Measurements from ENCODE around the gene DDX41. TPM values are rescaled to one million over a fixed set of nuclear protein-coding genes. Genes with fewer than 3 reads are reported as not detected.

DDX41 gene
- total RNA-seq, 1 donor from 2014 or later, result 60.7 TPM

DNA sequence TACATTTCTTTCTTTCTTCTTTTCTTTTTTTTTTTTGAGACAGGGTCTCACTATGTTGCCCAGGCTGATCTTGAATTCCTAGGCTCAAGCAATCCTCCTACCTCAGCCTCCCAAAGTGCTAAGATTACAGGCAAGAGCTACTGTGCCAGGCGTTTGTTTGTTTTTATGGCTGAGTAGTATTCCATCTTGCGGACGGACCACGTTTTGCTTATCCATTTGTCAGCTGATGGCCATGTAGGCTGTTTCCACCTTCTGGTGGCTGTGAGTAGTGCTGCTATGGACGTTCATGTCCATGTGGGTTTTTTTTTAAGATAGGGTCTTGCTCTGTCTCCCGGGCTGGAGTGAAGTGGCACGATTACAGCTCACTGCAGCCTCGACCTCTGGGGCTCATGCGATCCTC is 9.6 kb downstream of the DDX41 start:
- no peaks in the 10 kb centered on the region for H3K36me3 ChIP-seq
- H3K4me3 Mint-ChIP-seq, result no peak overlapping the region

DNA sequence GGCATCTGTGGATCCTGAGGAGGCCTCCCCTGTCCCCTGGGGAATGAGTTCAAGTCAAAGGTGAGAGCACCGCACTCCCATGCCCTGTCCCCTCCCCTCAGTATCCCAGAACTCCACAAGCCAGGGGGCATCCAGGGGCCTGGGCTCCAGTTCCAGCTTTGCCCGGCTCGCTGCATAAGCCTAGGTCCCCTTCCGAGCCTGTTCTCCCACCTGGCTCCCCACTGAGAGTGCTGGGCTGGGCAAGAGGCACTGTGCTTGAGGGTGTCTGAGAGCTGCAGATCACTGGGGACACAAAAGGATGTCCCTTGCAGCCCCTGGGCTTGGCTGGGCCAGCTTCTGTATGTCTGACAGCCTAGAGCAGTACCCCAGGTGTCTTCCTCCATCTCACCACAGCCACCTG is 11.7 kb downstream of the DDX41 start:
- peaks cover 6% of the 10 kb centered on the region for H3K27me3 Mint-ChIP-seq (ENCODE audit: insufficient read depth, low read depth)
- H2AFZ ChIP-seq (replicated peaks), result no peak overlapping the region
- TF ChIP-seq, protein P1, sequence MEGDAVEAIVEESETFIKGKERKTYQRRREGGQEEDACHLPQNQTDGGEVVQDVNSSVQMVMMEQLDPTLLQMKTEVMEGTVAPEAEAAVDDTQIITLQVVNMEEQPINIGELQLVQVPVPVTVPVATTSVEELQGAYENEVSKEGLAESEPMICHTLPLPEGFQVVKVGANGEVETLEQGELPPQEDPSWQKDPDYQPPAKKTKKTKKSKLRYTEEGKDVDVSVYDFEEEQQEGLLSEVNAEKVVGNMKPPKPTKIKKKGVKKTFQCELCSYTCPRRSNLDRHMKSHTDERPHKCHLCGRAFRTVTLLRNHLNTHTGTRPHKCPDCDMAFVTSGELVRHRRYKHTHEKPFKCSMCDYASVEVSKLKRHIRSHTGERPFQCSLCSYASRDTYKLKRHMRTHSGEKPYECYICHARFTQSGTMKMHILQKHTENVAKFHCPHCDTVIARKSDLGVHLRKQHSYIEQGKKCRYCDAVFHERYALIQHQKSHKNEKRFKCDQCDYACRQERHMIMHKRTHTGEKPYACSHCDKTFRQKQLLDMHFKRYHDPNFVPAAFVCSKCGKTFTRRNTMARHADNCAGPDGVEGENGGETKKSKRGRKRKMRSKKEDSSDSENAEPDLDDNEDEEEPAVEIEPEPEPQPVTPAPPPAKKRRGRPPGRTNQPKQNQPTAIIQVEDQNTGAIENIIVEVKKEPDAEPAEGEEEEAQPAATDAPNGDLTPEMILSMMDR (IDR thresholded peaks at IDR 0.05), result no peak
- no peak for TF ChIP-seq EZH2phosphoT487 (IDR thresholded peaks at IDR 0.05)
- no peak for TF ChIP-seq EZH2 (IDR thresholded peaks at IDR 0.05)
- no peak overlapping the region for H3K27ac Mint-ChIP-seq
- no peak overlapping the region for H3K4me3 Mint-ChIP-seq
- no peak overlapping the region for H3K4me3 ChIP-seq
- H3K4me2 ChIP-seq, result no peak overlapping the region
- no peak for DNase-seq (ENCODE audit: low spot score)
- H3K27me3 ChIP-seq, result no peaks in the 10 kb centered on the region
- H3K4me1 ChIP-seq, result peaks cover 9% of the 10 kb centered on the region
- no peaks in the 10 kb centered on the region for H3K9me3 Mint-ChIP-seq
- no peaks in the 10 kb centered on the region for H3K79me2 ChIP-seq (ENCODE audit: low read depth)
- H3K36me3 Mint-ChIP-seq, result no peaks in the 10 kb centered on the region
- no peaks in the 10 kb centered on the region for H3K9me3 ChIP-seq (ENCODE audit: low read depth)
- H3K27ac ChIP-seq, result no peak overlapping the region
- no peaks in the 10 kb centered on the region for H4K20me1 ChIP-seq (ENCODE audit: low read depth)
- no peak overlapping the region for H3K9ac ChIP-seq
- peaks cover 29% of the 10 kb centered on the region for H3K4me1 Mint-ChIP-seq
- no peaks in the 10 kb centered on the region for H3F3A ChIP-seq (ENCODE audit: low read depth)
- no peaks in the 10 kb centered on the region for H3K36me3 ChIP-seq

More for the DNA sequence above, 9.6 kb downstream of the DDX41 start:
- peaks cover 13% of the 10 kb centered on the region for H3K4me1 Mint-ChIP-seq
- peaks cover 8% of the 10 kb centered on the region for H3K27me3 Mint-ChIP-seq (ENCODE audit: insufficient read depth, low read depth)
- no peak for DNase-seq (ENCODE audit: low spot score)
- H3K9me3 Mint-ChIP-seq, result no peaks in the 10 kb centered on the region
- Histone ChIP-seq H3K4me2 (no peak overlapping the region), H4K20me1 (ENCODE audit: low read depth) (no peaks in the 10 kb centered on the region), H3K4me1 (no peaks in the 10 kb centered on the region), H3F3A (ENCODE audit: low read depth) (no peaks in the 10 kb centered on the region), H3K79me2 (ENCODE audit: low read depth) (no peaks in the 10 kb centered on the region), H3K27me3 (no peaks in the 10 kb centered on the region), H3K4me3 (no peak overlapping the region), H3K9ac (no peak overlapping the region), H3K27ac (no peak overlapping the region), H3K9me3 (ENCODE audit: low read depth) (no peaks in the 10 kb centered on the region), H2AFZ (replicated peaks) (no peak overlapping the region)
- TF ChIP-seq, protein P1 (IDR thresholded peaks at IDR 0.05), result no peak
- no peak for TF ChIP-seq EZH2 (IDR thresholded peaks at IDR 0.05)
- TF ChIP-seq EZH2phosphoT487 (IDR thresholded peaks at IDR 0.05), result no peak
- H3K27ac Mint-ChIP-seq, result peak overlapping the region; percentile 86
- peaks cover 6% of the 10 kb centered on the region for H3K36me3 Mint-ChIP-seq

DNA sequence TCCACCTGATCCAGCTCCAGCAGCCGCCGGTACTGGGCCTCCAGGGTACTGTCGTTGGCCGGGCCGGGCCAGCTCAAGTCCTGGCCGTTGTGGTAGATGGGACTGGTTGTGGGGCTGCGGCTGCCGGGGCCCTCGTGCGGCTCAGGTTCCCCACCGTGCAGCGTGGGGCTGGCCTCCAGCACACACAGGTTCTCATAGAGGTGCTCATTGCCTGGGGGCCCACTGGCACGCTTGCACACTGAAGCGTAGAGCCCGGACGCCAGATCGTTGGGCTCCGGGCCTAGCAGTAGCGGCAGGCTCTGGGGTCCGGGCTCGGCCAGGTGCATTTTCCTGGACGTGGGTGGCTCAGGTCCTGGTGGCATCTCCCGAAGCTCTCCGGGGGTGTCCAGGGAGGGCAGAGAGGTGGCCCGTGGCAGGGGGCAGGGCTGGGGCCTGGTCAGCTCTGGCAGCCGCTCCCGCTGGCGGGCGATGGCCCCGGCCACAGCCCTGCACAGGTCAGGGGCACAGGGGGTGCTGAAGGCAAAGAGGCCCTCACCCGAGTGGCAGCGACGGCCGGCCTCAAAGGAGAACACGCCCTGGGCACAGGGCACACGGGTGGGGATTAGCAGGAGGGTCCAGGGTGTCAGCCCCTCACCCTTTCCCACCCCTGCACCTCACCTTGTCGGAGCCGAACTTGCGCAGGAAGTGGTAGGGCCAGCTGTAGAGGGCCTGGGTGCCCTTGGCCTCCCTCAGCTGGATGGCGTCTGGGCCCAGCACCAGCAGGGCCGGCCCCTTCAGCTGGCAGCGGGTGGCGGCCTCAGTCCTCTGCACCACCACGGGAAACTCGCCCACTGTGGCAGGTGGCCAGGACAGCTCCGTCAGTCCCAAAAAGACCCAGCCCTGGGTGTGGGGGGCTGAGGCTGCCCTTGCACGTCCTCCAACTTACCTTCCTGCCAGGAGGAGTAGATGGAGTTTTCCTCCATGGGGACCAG is 12.4 kb downstream of the DDX41 start:
- TF ChIP-seq, protein P1 (IDR thresholded peaks at IDR 0.05), result no peak
- TF ChIP-seq EZH2phosphoT487 (IDR thresholded peaks at IDR 0.05), result no peak
- TF ChIP-seq EZH2 (IDR thresholded peaks at IDR 0.05), result no peak
- Histone ChIP-seq H3K36me3 (no peaks in the 10 kb centered on the region), H3K4me3 (no peak overlapping the region), H4K20me1 (ENCODE audit: low read depth) (no peaks in the 10 kb centered on the region), H3K9ac (no peak overlapping the region), H3K4me1 (peaks cover 9% of the 10 kb centered on the region), H3K79me2 (ENCODE audit: low read depth) (no peaks in the 10 kb centered on the region), H3K4me2 (no peak overlapping the region), H3K9me3 (ENCODE audit: low read depth) (no peaks in the 10 kb centered on the region), H3K27me3 (peaks cover 4% of the 10 kb centered on the region), H3F3A (ENCODE audit: low read depth) (no peaks in the 10 kb centered on the region), H3K27ac (no peak overlapping the region), H2AFZ (replicated peaks) (no peak overlapping the region)
- H3K27me3 Mint-ChIP-seq (ENCODE audit: insufficient read depth, low read depth), result peaks cover 7% of the 10 kb centered on the region
- H3K9me3 Mint-ChIP-seq, result no peaks in the 10 kb centered on the region
- no peak for DNase-seq (ENCODE audit: low spot score)
- no peak overlapping the region for H3K27ac Mint-ChIP-seq
- no peaks in the 10 kb centered on the region for H3K36me3 Mint-ChIP-seq
- peaks cover 35% of the 10 kb centered on the region for H3K4me1 Mint-ChIP-seq
- no peak overlapping the region for H3K4me3 Mint-ChIP-seq

Measured in neural progenitor cell (in vitro differentiated cells).